ENCODE results near the gene PALLD. TPM values are rescaled to one million over a fixed set of nuclear protein-coding genes. Genes with fewer than 3 reads are reported as not detected.

PALLD gene
- total RNA-seq, 5 donors from 2014 or later (not counting 1 experiment from before 2014, with no cell fraction given) = 0.56 to 1.9 (median 0.93) TPM

DNA sequence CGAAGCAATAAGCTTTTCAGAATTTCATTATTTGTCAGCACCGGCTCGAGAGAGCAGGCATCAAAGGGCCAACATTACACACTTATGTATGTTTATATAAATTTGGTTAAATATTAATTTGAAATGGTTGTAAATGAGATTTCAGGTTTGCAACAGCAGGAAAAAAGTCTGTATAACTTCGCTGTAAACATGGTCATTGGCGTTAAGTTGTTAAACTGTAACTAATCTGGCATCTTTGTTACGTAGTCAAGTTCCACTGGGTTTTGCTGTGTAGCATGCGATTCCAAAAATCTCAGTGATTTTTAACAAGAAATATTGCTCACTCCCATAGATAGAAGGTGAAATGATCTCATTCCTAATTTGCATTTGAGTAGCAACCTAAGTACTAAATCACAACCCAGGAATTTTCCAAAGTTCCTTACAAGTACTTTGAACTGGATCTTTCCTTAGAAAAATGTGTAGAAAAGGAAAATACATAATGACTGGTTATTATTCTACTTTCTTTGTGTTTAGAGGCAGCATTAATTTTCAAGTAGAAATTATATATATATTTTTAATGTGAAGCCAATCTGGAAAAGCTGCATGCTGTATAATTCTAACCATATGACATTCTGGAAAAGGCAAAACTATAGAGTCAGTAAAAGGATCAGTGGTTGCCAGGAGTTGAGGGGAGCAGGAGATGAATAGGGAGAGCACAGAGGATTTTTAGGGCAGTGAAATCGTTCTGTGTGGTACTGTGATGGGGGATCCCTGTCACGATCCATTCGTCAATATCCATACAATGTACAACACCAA, 291.1 kb downstream of the PALLD start:
- no peaks in the 10 kb centered on the region for H3K4me1 Mint-ChIP-seq
- Histone ChIP-seq H3K9me3 (no peaks in the 10 kb centered on the region), H3K4me3 (ENCODE audit: control insufficient read depth in 1 of 2, extremely low read depth in 1 of 2, low read length in 1 of 2) (no peak overlapping the region), H3K4me1 (ENCODE audit: control insufficient read depth in 1 of 2, extremely low read depth in 1 of 2, insufficient read depth in 2 of 2, low read length in 2 of 2) (no peaks in the 10 kb centered on the region), H3K27me3 (replicated peaks in 1 of 2; ENCODE audit: control insufficient read depth in 2 of 2, extremely low read depth in 1 of 2, insufficient read depth in 2 of 2, low read length in 1 of 2) (no peaks in the 10 kb centered on the region), H3K27ac (ENCODE audit: low read length) (no peak overlapping the region), H3K36me3 (ENCODE audit: control insufficient read depth in 2 of 2, extremely low read depth in 1 of 2, insufficient read depth in 1 of 2, low read length in 1 of 2) (no peaks in the 10 kb centered on the region)
- no peak overlapping the region for H3K27ac Mint-ChIP-seq
- 100% methylated on average over 2 of the region's 10 CpGs for WGBS (ENCODE audit: insufficient coverage)
- H3K27me3 Mint-ChIP-seq = peaks cover 10% of the 10 kb centered on the region in 2 donors
- H3K4me3 Mint-ChIP-seq = no peak overlapping the region
- ChIA-PET POLR2A (no interaction called here), CTCF (no interaction called here)
- no peaks in the 10 kb centered on the region for H3K36me3 Mint-ChIP-seq
- no peaks in the 10 kb centered on the region for H3K9me3 Mint-ChIP-seq
- no peak for ATAC-seq (replicated peaks in 1 of 4)
- DNase-seq = no peak

DNA sequence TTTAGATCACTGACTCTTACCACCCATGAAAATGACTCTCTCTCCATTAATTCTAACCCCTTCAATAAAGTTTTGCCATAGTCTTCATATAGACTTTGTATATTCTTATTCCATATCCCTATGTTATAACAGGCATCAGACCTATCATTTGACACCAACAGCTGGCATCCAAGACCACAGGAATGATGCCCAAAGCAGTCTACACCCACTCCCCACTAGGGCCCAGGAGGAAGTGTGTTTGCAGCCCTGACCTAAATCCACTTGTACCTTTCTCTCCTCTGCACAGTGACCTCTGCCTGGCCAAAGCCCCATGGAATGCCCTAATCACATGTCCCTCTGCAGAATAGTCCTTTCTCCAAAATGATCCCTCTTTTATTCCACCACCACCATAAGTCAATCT, 294.0 kb downstream of the PALLD start:
- peaks cover 3 to 4% of the 10 kb centered on the region in 2 donors for H3K27me3 Mint-ChIP-seq
- ChIA-PET CTCF (no interaction called here), POLR2A (no interaction called here)

DNA sequence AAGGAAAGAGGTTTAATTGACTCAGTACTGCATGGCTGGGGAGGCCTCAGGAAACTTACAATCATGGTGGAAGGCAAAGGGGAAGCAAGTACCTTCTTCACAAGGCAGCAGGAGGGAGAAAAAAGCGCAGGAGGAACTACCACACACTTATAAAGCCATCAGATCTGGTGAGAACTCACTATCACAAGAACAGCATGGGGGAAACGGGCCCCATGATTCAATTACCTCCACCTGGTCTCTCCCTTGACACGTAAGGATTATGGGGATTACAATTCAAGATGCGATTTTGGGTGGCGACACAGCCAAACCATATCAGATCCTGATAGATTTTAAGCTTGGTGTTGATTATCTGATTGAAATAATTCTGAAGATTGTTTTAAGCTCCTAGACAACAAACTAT, 294.5 kb downstream of the PALLD start:
- no peak overlapping the region for H3K4me3 Mint-ChIP-seq
- Histone ChIP-seq H3K9me3 (no peaks in the 10 kb centered on the region), H3K4me1 (ENCODE audit: control insufficient read depth in 1 of 2, extremely low read depth in 1 of 2, insufficient read depth in 2 of 2, low read length in 2 of 2) (no peaks in the 10 kb centered on the region), H3K27me3 (replicated peaks in 1 of 2; ENCODE audit: control insufficient read depth in 2 of 2, extremely low read depth in 1 of 2, insufficient read depth in 2 of 2, low read length in 1 of 2) (peaks cover 0 to 7% of the 10 kb centered on the region in 2 experiments), H3K4me3 (ENCODE audit: control insufficient read depth in 1 of 2, extremely low read depth in 1 of 2, low read length in 1 of 2) (no peak overlapping the region), H3K27ac (ENCODE audit: low read length) (no peak overlapping the region), H3K36me3 (ENCODE audit: control insufficient read depth in 2 of 2, extremely low read depth in 1 of 2, insufficient read depth in 1 of 2, low read length in 1 of 2) (no peaks in the 10 kb centered on the region)
- H3K9me3 Mint-ChIP-seq = no peaks in the 10 kb centered on the region
- no peaks in the 10 kb centered on the region for H3K4me1 Mint-ChIP-seq
- DNase-seq = no peak
- H3K27ac Mint-ChIP-seq = no peak overlapping the region
- no CpG with 5 or more reads among the region's 5 CpGs for WGBS (ENCODE audit: insufficient coverage)
- no peak for ATAC-seq (replicated peaks in 1 of 4)
- CTCF ChIA-PET = interaction anchor here (0.6 kb wide), 2 partner anchors 9 to 113 kb away, joined by 3 read pairs; no protein-coding TSS in a partner anchor
- peaks cover 3 to 4% of the 10 kb centered on the region in 2 donors for H3K27me3 Mint-ChIP-seq
- POLR2A ChIA-PET = interaction anchor here in 1 of 2 donors (0.7 kb wide), 1 partner anchor 35 kb away, joined by 3 read pairs; no protein-coding TSS in a partner anchor
- H3K36me3 Mint-ChIP-seq = no peaks in the 10 kb centered on the region

More for the DNA sequence above, 294.0 kb downstream of the PALLD start:
- Histone ChIP-seq H3K4me1 (ENCODE audit: control insufficient read depth in 1 of 2, extremely low read depth in 1 of 2, insufficient read depth in 2 of 2, low read length in 2 of 2) (no peaks in the 10 kb centered on the region), H3K27me3 (replicated peaks in 1 of 2; ENCODE audit: control insufficient read depth in 2 of 2, extremely low read depth in 1 of 2, insufficient read depth in 2 of 2, low read length in 1 of 2) (peaks cover 0 to 7% of the 10 kb centered on the region in 2 experiments), H3K9me3 (no peaks in the 10 kb centered on the region), H3K27ac (ENCODE audit: low read length) (no peak overlapping the region), H3K36me3 (ENCODE audit: control insufficient read depth in 2 of 2, extremely low read depth in 1 of 2, insufficient read depth in 1 of 2, low read length in 1 of 2) (no peaks in the 10 kb centered on the region), H3K4me3 (ENCODE audit: control insufficient read depth in 1 of 2, extremely low read depth in 1 of 2, low read length in 1 of 2) (no peak overlapping the region)
- H3K36me3 Mint-ChIP-seq = no peaks in the 10 kb centered on the region
- H3K9me3 Mint-ChIP-seq = no peaks in the 10 kb centered on the region
- H3K27ac Mint-ChIP-seq = no peak overlapping the region
- H3K4me1 Mint-ChIP-seq = no peaks in the 10 kb centered on the region
- H3K4me3 Mint-ChIP-seq = no peak overlapping the region
- DNase-seq = no peak
- no peak for ATAC-seq (replicated peaks in 1 of 4)

DNA sequence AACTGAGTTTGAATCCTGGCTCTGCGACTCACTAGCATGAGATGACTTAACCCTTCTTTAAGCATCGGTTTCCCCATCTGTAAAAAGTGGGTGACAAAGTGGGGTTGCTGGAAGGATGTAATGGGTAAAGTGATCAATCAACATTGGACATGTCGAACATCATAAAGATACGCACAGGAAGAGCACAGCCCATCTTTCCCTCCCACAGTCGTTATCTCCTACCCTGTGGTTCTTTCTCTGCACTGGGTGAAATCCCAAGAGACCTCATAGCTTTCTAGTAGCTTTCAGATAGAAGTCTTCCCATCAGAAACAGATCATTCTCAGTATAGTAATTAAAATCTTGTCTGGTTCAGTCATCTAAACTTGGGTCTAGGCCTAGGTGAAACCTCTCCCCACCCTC, 296.7 kb downstream of the PALLD start:
- H3K4me1 Mint-ChIP-seq = no peaks in the 10 kb centered on the region
- H3K27ac Mint-ChIP-seq = no peak overlapping the region
- no peak overlapping the region for H3K4me3 ChIP-seq (ENCODE audit: control insufficient read depth in 1 of 2, extremely low read depth in 1 of 2, low read length in 1 of 2)
- no peak overlapping the region for H3K4me3 Mint-ChIP-seq
- H3K27me3 ChIP-seq (replicated peaks in 1 of 2; ENCODE audit: control insufficient read depth in 2 of 2, extremely low read depth in 1 of 2, insufficient read depth in 2 of 2, low read length in 1 of 2) = peaks cover 0 to 7% of the 10 kb centered on the region in 2 experiments
- no peak for ATAC-seq (replicated peaks in 1 of 4)
- H3K4me1 ChIP-seq (ENCODE audit: control insufficient read depth in 1 of 2, extremely low read depth in 1 of 2, insufficient read depth in 2 of 2, low read length in 2 of 2) = no peaks in the 10 kb centered on the region
- no peaks in the 10 kb centered on the region for H3K36me3 Mint-ChIP-seq
- 70% methylated on average over 2 of the region's 5 CpGs for WGBS (ENCODE audit: insufficient coverage)
- no peak for DNase-seq
- H3K9me3 ChIP-seq = no peaks in the 10 kb centered on the region
- no peak overlapping the region for H3K27ac ChIP-seq (ENCODE audit: low read length)
- H3K27me3 Mint-ChIP-seq = peaks cover 3 to 4% of the 10 kb centered on the region in 2 donors
- ChIA-PET CTCF (no interaction called here), POLR2A (no interaction called here)
- H3K9me3 Mint-ChIP-seq = no peaks in the 10 kb centered on the region
- H3K36me3 ChIP-seq (ENCODE audit: control insufficient read depth in 2 of 2, extremely low read depth in 1 of 2, insufficient read depth in 1 of 2, low read length in 1 of 2) = no peaks in the 10 kb centered on the region

DNA sequence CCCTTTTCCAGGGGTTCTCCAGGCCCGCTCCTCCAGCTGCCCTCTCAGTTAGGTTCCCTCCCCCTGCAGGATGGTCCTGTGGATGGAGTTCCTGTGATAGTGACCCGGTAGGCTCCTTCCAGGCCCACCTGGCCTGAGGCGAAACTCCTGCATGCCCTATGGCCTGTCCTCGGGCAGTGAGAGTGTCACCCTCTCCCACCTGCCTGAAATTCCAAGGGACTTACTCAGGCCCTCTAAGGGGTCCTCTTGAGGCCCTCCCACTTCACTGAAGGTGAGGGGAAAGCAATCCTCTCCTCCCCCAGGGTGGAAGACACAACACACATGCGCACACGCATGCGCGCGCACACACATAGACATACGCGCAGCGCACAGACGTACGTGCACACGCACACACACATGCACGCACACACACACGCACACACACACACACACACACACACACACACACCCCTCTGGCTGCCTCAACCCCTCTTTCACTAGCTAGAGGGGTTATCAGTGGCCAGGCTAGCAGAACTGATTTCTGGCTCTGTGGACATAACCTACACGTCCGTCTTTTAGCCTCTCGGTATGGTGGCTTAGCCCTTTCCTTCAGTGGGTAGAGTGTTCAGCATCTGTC, 297.3 kb downstream of the PALLD start:
- H3K4me3 ChIP-seq (ENCODE audit: control insufficient read depth in 1 of 2, extremely low read depth in 1 of 2, low read length in 1 of 2) = no peak overlapping the region
- H3K27ac ChIP-seq (ENCODE audit: low read length) = no peak overlapping the region
- peaks cover 1 to 4% of the 10 kb centered on the region in 2 donors for H3K27me3 Mint-ChIP-seq
- H3K27ac Mint-ChIP-seq = no peak overlapping the region
- ATAC-seq (replicated peaks in 1 of 4) (no peak), DNase-seq (no peak)
- peaks cover 0 to 7% of the 10 kb centered on the region in 2 experiments for H3K27me3 ChIP-seq (replicated peaks in 1 of 2; ENCODE audit: control insufficient read depth in 2 of 2, extremely low read depth in 1 of 2, insufficient read depth in 2 of 2, low read length in 1 of 2)
- WGBS (ENCODE audit: insufficient coverage) = 80% methylated on average over 11 of the region's 20 CpGs
- ChIA-PET CTCF (interaction anchor here in 1 of 2 donors (0.7 kb wide), 1 partner anchor 44 kb away, joined by 3 read pairs; no protein-coding TSS in a partner anchor), POLR2A (no interaction called here)
- H3K9me3 ChIP-seq = no peaks in the 10 kb centered on the region
- no peaks in the 10 kb centered on the region for H3K36me3 Mint-ChIP-seq
- no peaks in the 10 kb centered on the region for H3K4me1 Mint-ChIP-seq
- H3K4me3 Mint-ChIP-seq = no peak overlapping the region
- no peaks in the 10 kb centered on the region for H3K36me3 ChIP-seq (ENCODE audit: control insufficient read depth in 2 of 2, extremely low read depth in 1 of 2, insufficient read depth in 1 of 2, low read length in 1 of 2)
- no peaks in the 10 kb centered on the region for H3K9me3 Mint-ChIP-seq
- no peaks in the 10 kb centered on the region for H3K4me1 ChIP-seq (ENCODE audit: control insufficient read depth in 1 of 2, extremely low read depth in 1 of 2, insufficient read depth in 2 of 2, low read length in 2 of 2)

DNA sequence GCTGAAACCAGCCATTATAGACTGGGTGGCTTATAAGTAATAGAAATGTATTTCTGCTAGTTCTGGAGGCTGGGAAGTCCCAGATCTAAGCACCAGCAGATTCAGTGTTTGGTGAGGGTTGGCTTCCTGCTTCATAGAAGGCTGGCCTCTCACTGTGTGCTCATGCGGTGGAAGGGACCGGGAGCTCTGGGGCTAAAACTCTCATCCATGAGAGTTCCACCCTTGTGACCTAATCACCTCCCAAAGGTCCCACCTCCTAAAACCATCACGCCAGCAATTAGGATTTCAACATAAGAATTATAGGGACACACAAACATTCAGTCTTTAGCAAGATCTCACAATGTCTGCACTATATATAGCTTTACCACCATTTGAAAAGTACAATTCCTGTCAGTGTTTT, 298.0 kb downstream of the PALLD start:
- H3K27ac Mint-ChIP-seq = no peak overlapping the region
- WGBS (ENCODE audit: insufficient coverage) = 100% methylated on average over 1 of the region's 3 CpGs
- Histone ChIP-seq H3K4me1 (ENCODE audit: control insufficient read depth in 1 of 2, extremely low read depth in 1 of 2, insufficient read depth in 2 of 2, low read length in 2 of 2) (no peaks in the 10 kb centered on the region), H3K36me3 (ENCODE audit: control insufficient read depth in 2 of 2, extremely low read depth in 1 of 2, insufficient read depth in 1 of 2, low read length in 1 of 2) (no peaks in the 10 kb centered on the region), H3K4me3 (ENCODE audit: control insufficient read depth in 1 of 2, extremely low read depth in 1 of 2, low read length in 1 of 2) (no peak overlapping the region), H3K9me3 (no peaks in the 10 kb centered on the region), H3K27me3 (replicated peaks in 1 of 2; ENCODE audit: control insufficient read depth in 2 of 2, extremely low read depth in 1 of 2, insufficient read depth in 2 of 2, low read length in 1 of 2) (peaks cover 0 to 7% of the 10 kb centered on the region in 2 experiments), H3K27ac (ENCODE audit: low read length) (no peak overlapping the region)
- ChIA-PET POLR2A (no interaction called here), CTCF (interaction anchor here in 1 of 2 donors (0.7 kb wide), 1 partner anchor 43 kb away, joined by 3 read pairs; no protein-coding TSS in a partner anchor)
- DNase-seq = no peak
- H3K4me3 Mint-ChIP-seq = no peak overlapping the region
- H3K27me3 Mint-ChIP-seq = peaks cover 3 to 4% of the 10 kb centered on the region in 2 donors
- ATAC-seq (replicated peaks in 1 of 4) = no peak
- H3K4me1 Mint-ChIP-seq = no peaks in the 10 kb centered on the region
- H3K36me3 Mint-ChIP-seq = no peaks in the 10 kb centered on the region
- no peaks in the 10 kb centered on the region for H3K9me3 Mint-ChIP-seq
